Activated CD8-positive, alpha-beta T cell treated with anti-CD3 and anti-CD28 coated beads, Interleukin-2, amount 10 ng/mL, durations not matched to agents 7 days and 5 days (primary cell): ENCODE data around the gene MAGEF1. TPM values are rescaled to one million over a fixed set of nuclear protein-coding genes. Genes with fewer than 3 reads are reported as not detected.
A peak's percentile ranks its signal among the peaks of the same experiment; 100 is the strongest.
"Not testable (repeated sequence)": the region's sequence is repeated elsewhere in the genome, so short reads cannot be mapped to it uniquely, and the experiment has no call there.

ENCODE experiments used
- ATAC-seq: fragments of 150-1000 bp; cut with Tn5 transposase; one replicate; pipeline ENCODE4 v1.10.0; 2021; ENCODE audit warnings: moderate library complexity
- CTCF ChIA-PET: fragments of 350-600 bp; sonication (Branson Sonifier 250); formaldehyde crosslinking; loops from one replicate; lab custom pipeline; 2021; ENCODE audit warnings: antibody characterized with exemption; lab: Charles Lee
- POLR2A ChIA-PET: fragments of 350-600 bp; sonication (Branson Sonifier 250); formaldehyde crosslinking; loops from one replicate; lab custom pipeline; 2021; ENCODE audit warnings: antibody characterized with exemption; lab: Charles Lee
- DNase-seq: peaks from one replicate; pipeline ENCODE4 v3.0.0-alpha.2; 2020
- H3K27ac Mint-ChIP-seq: one replicate; pipeline ENCODE4 v1.8.0; 2021; ENCODE audit warnings: mild to moderate bottlenecking, mixed read lengths
- H3K27me3 Mint-ChIP-seq: one replicate; pipeline ENCODE4 v1.8.0; 2021; ENCODE audit warnings: low read depth, mixed read lengths
- H3K36me3 Mint-ChIP-seq: one replicate; pipeline ENCODE4 v1.8.0; 2021; ENCODE audit warnings: low read depth, mixed read lengths
- H3K4me1 Mint-ChIP-seq: one replicate; pipeline ENCODE4 v1.8.0; 2021; ENCODE audit warnings: low read depth, mixed read lengths
- H3K4me3 Mint-ChIP-seq: one replicate; pipeline ENCODE4 v1.8.0; 2021; ENCODE audit warnings: mild to moderate bottlenecking, mixed read lengths
- H3K9me3 Mint-ChIP-seq: one replicate; pipeline ENCODE4 v1.8.0; 2022; ENCODE audit warnings: mixed read lengths; ENCODE audit not compliant: insufficient read depth
- total RNA-seq, 2 experiments: library from RNA; stranded (reverse); gene quantifications; one replicate each; pipeline ENCODE4 v1.2.3, GENCODE V29; 2021

MAGEF1 gene
- total RNA-seq, 2 experiments from 2014 or later, result 2.0 to 2.1 TPM

GRCh38 chr3:184731786-184732537 lies 20.1 kb upstream of the MAGEF1 start:
- Mint-ChIP-seq H3K4me1 (no peaks in the 10 kb centered on the region), H3K9me3 (no peaks in the 10 kb centered on the region), H3K4me3 (no peak overlapping the region), H3K27ac (no peak overlapping the region), H3K36me3 (no peaks in the 10 kb centered on the region), H3K27me3 (peaks cover 7% of the 10 kb centered on the region)
- DNase-seq, result no peak
- ChIA-PET POLR2A (no interaction called here), CTCF (interaction anchor here (3.9 kb wide), 1 partner anchor 171 kb away, joined by 18 read pairs; the partner anchor contains the start of gene EPHB3)
- no peak for ATAC-seq

- Mint-ChIP-seq H3K36me3 (no peaks in the 10 kb centered on the region), H3K4me1 (no peaks in the 10 kb centered on the region), H3K9me3 (no peaks in the 10 kb centered on the region), H3K27me3 (peaks cover 10% of the 10 kb centered on the region), H3K4me3 (no peak overlapping the region), H3K27ac (no peak overlapping the region)
- ChIA-PET CTCF (no interaction called here), POLR2A (no interaction called here)
- no peak for DNase-seq
- no peak for ATAC-seq
These were observed 19.1 kb upstream of the MAGEF1 start for GRCh38 chr3:184730924-184731323.

- H3K9me3 Mint-ChIP-seq, POLR2A ChIA-PET, H3K4me3 Mint-ChIP-seq, DNase-seq, H3K27ac Mint-ChIP-seq, CTCF ChIA-PET, ATAC-seq, H3K4me1 Mint-ChIP-seq, H3K36me3 Mint-ChIP-seq: not testable (repeated sequence)
- H3K27me3 Mint-ChIP-seq, result peaks cover 16% of the 10 kb centered on the region
These were observed 17.3 kb upstream of the MAGEF1 start for GRCh38 chr3:184729154-184729553.

GRCh38 chr3:184728010-184728527 lies 16.2 kb upstream of the MAGEF1 start:
- no peak overlapping the region for H3K27ac Mint-ChIP-seq
- DNase-seq (no peak), ATAC-seq (no peak)
- CTCF ChIA-PET, result no interaction called here
- no peaks in the 10 kb centered on the region for H3K36me3 Mint-ChIP-seq
- H3K27me3 Mint-ChIP-seq, result peaks cover 16% of the 10 kb centered on the region
- H3K4me3 Mint-ChIP-seq, result no peak overlapping the region
- POLR2A ChIA-PET, result no interaction called here
- no peaks in the 10 kb centered on the region for H3K9me3 Mint-ChIP-seq
- no peaks in the 10 kb centered on the region for H3K4me1 Mint-ChIP-seq

- ATAC-seq, result peak; percentile 88
- ChIA-PET CTCF (interaction anchor here (0.6 to 1.2 kb wide), 13 partner anchors 11 to 195 kb away, joined by 3 to 9 read pairs (median 3); partner anchors contain the start of gene MAGEF1), POLR2A (no interaction called here)
- Mint-ChIP-seq H3K4me3 (no peak overlapping the region), H3K27ac (no peak overlapping the region), H3K4me1 (no peaks in the 10 kb centered on the region), H3K36me3 (no peaks in the 10 kb centered on the region), H3K27me3 (peaks cover 16% of the 10 kb centered on the region), H3K9me3 (no peaks in the 10 kb centered on the region)
- peak; percentile 60 for DNase-seq
These were observed 15.6 kb upstream of the MAGEF1 start for GRCh38 chr3:184727357-184728009.

- Mint-ChIP-seq H3K9me3 (no peaks in the 10 kb centered on the region), H3K4me1 (no peaks in the 10 kb centered on the region), H3K4me3 (no peak overlapping the region), H3K36me3 (no peaks in the 10 kb centered on the region), H3K27me3 (peaks cover 16% of the 10 kb centered on the region), H3K27ac (no peak overlapping the region)
- ChIA-PET POLR2A (no interaction called here), CTCF (interaction anchor here (0.6 to 1.8 kb wide), 18 partner anchors 10 to 194 kb away, joined by 3 to 9 read pairs (median 3); partner anchors contain the start of gene MAGEF1)
- ATAC-seq (no peak), DNase-seq (no peak)
These were observed 14.6 kb upstream of the MAGEF1 start for GRCh38 chr3:184726497-184726896.

- Mint-ChIP-seq H3K4me3 (no peak overlapping the region), H3K4me1 (no peaks in the 10 kb centered on the region), H3K27ac (no peak overlapping the region), H3K36me3 (no peaks in the 10 kb centered on the region), H3K27me3 (peaks cover 16% of the 10 kb centered on the region), H3K9me3 (no peaks in the 10 kb centered on the region)
- ChIA-PET CTCF (interaction anchor here (0.9 to 1.8 kb wide), 4 partner anchors 9 to 91 kb away, joined by 3 to 6 read pairs (median 4); no protein-coding TSS in a partner anchor), POLR2A (interaction anchor here (1.0 kb wide), 1 partner anchor 14 kb away, joined by 4 read pairs; the partner anchor contains the start of gene MAGEF1)
- no peak for DNase-seq
- no peak for ATAC-seq
These were observed 13.4 kb upstream of the MAGEF1 start for GRCh38 chr3:184725176-184725719.

GRCh38 chr3:184724699-184725098 lies 12.8 kb upstream of the MAGEF1 start:
- POLR2A ChIA-PET, result interaction anchor here (1.0 kb wide), 1 partner anchor 13 kb away, joined by 4 read pairs; the partner anchor contains the start of gene MAGEF1
- Mint-ChIP-seq H3K27me3 (peaks cover 16% of the 10 kb centered on the region), H3K4me1 (no peaks in the 10 kb centered on the region), H3K9me3 (no peaks in the 10 kb centered on the region), H3K27ac (no peak overlapping the region), H3K4me3 (no peak overlapping the region), H3K36me3 (no peaks in the 10 kb centered on the region)
- DNase-seq (no peak), ATAC-seq (no peak)
- CTCF ChIA-PET, result no interaction called here

GRCh38 chr3:184719709-184720108 lies 7.8 kb upstream of the MAGEF1 start:
- Mint-ChIP-seq H3K4me1 (no peaks in the 10 kb centered on the region), H3K27ac (no peak overlapping the region), H3K27me3 (peaks cover 11% of the 10 kb centered on the region), H3K9me3 (no peaks in the 10 kb centered on the region), H3K4me3 (no peak overlapping the region), H3K36me3 (no peaks in the 10 kb centered on the region)
- ATAC-seq, result no peak
- POLR2A ChIA-PET, result no interaction called here
- CTCF ChIA-PET, result interaction anchor here (1.4 kb wide), 1 partner anchor 159 kb away, joined by 4 read pairs; the partner anchor contains the start of gene EPHB3
- DNase-seq, result no peak

GRCh38 chr3:184718431-184718830 lies 6.6 kb upstream of the MAGEF1 start:
- CTCF ChIA-PET, result interaction anchor here (1.4 kb wide), 1 partner anchor 157 kb away, joined by 4 read pairs; the partner anchor contains the start of gene EPHB3
- no peak for ATAC-seq
- H3K9me3 Mint-ChIP-seq, result no peaks in the 10 kb centered on the region
- no peaks in the 10 kb centered on the region for H3K36me3 Mint-ChIP-seq
- H3K4me1 Mint-ChIP-seq, result no peaks in the 10 kb centered on the region
- H3K27me3 Mint-ChIP-seq, result peaks cover 10% of the 10 kb centered on the region
- no peak overlapping the region for H3K27ac Mint-ChIP-seq
- DNase-seq, result no peak
- POLR2A ChIA-PET, result no interaction called here
- no peak overlapping the region for H3K4me3 Mint-ChIP-seq

GRCh38 chr3:184717399-184717983 lies 5.6 kb upstream of the MAGEF1 start:
- ATAC-seq (no peak), DNase-seq (no peak)
- no peaks in the 10 kb centered on the region for H3K9me3 Mint-ChIP-seq
- H3K27me3 Mint-ChIP-seq, result peaks cover 15% of the 10 kb centered on the region
- ChIA-PET CTCF (interaction anchor here (1.8 kb wide), 1 partner anchor 9 kb away, joined by 6 read pairs; no protein-coding TSS in a partner anchor), POLR2A (no interaction called here)
- H3K4me3 Mint-ChIP-seq, result no peak overlapping the region
- H3K27ac Mint-ChIP-seq, result no peak overlapping the region
- peaks cover 4% of the 10 kb centered on the region for H3K4me1 Mint-ChIP-seq
- H3K36me3 Mint-ChIP-seq, result no peaks in the 10 kb centered on the region
